Lung (tissue), 12 donors: ENCODE data around the gene KLHL36. TPM values are rescaled to one million over a fixed set of nuclear protein-coding genes. Genes with fewer than 3 reads are reported as not detected.

Experiments used
- ATAC-seq: fragments of 200-7000 bp; cut with Tn5 transposase; one replicate; pipeline ENCODE4 v1.9.1; 2020; ENCODE audit warnings: moderate number of reproducible peaks; ENCODE audit not compliant: insufficient read depth, low FRiP score
- DNase-seq, 3 donors: peaks; one replicate each; pipeline ENCODE4 v3.0.0-alpha.2; 2013 to 2017
- H3K27ac ChIP-seq, 2 donors: one replicate each; pipeline ENCODE4 v1.5.1; 2013; ENCODE audit warnings: mild to moderate bottlenecking in 2 of 2, moderate library complexity in 2 of 2, control low read depth in 1 of 2, inconsistent platforms in 1 of 2, low read depth in 1 of 2, low read length in 1 of 2
- H3K27me3 ChIP-seq, 3 donors: one replicate each; pipeline ENCODE4 v1.5.1; 2013; ENCODE audit warnings: low read length in 2 of 3; ENCODE audit not compliant: control insufficient read depth in 3 of 3, insufficient read depth in 3 of 3
- H3K36me3 ChIP-seq, 4 donors: one replicate each; pipeline ENCODE4 v1.5.1; 2013; ENCODE audit warnings: low read length in 4 of 4, mild to moderate bottlenecking in 1 of 4, moderate library complexity in 1 of 4; ENCODE audit not compliant: control insufficient read depth in 4 of 4, insufficient read depth in 4 of 4
- H3K4me1 ChIP-seq, 5 donors: one replicate each; pipeline ENCODE4 v1.5.1; 2013; ENCODE audit warnings: low read length in 5 of 5, mild to moderate bottlenecking in 2 of 5, moderate library complexity in 1 of 5; ENCODE audit not compliant: control insufficient read depth in 5 of 5, insufficient read depth in 5 of 5
- H3K4me3 ChIP-seq: one replicate; pipeline ENCODE4 v1.5.1; 2013; ENCODE audit warnings: mild to moderate bottlenecking, control low read depth, moderate library complexity
- H3K9ac ChIP-seq, 2 donors: one replicate each; pipeline ENCODE4 v1.5.1; 2013; ENCODE audit warnings: low read length in 2 of 2, control low read depth in 1 of 2; ENCODE audit not compliant: insufficient read depth in 1 of 2
- H3K9me3 ChIP-seq, 4 donors: one replicate each; pipeline ENCODE4 v1.5.1; 2013; ENCODE audit warnings: low read length in 3 of 4, mild to moderate bottlenecking in 1 of 4, moderate library complexity in 1 of 4; ENCODE audit not compliant: control insufficient read depth in 4 of 4, insufficient read depth in 3 of 4
- WGBS, 2 donors: extraction: QIAGEN DNeasy Blood & Tissue Kit; methylation state at CpG; one replicate each; pipeline ENCODE4 v1.1.7; 2013; 5-methylcytosine and 5-hydroxymethylcytosine counted together
- polyA plus RNA-seq, 2 donors: library from polyadenylated mRNA; stranded (reverse); fragments of 200-250 nt; gene quantifications; one replicate each; pipeline ENCODE4 v1.2.1, GENCODE V29; 2013
- total RNA-seq, 2 donors: library from RNA; depleted of rRNA in 1 of 2; stranded (reverse); fragments of >200 nt in 1 of 2; gene quantifications; one replicate each; pipeline ENCODE4 v1.2.1, GENCODE V29; 2014 to 2021
- TF ChIP-seq, protein P1 (sequence below): IDR thresholded peaks from 2 replicates; pipeline ENCODE4 v1.5.1; 2012; ENCODE audit warnings: mild to moderate bottlenecking; ENCODE audit errors: control extremely low read depth, extremely low read depth
- donor health status: control.
- donor health status: control.
- donor health status: Bipolar disorder and iron deficiency.
- donor health status: healthy.
- donor health status: DM: yes; HTN: yes; CAD: no.

The KLHL36 gene
- total and polyA plus RNA-seq, 4 donors = 18.1 to 52.7 (median 32.3) TPM

DNA sequence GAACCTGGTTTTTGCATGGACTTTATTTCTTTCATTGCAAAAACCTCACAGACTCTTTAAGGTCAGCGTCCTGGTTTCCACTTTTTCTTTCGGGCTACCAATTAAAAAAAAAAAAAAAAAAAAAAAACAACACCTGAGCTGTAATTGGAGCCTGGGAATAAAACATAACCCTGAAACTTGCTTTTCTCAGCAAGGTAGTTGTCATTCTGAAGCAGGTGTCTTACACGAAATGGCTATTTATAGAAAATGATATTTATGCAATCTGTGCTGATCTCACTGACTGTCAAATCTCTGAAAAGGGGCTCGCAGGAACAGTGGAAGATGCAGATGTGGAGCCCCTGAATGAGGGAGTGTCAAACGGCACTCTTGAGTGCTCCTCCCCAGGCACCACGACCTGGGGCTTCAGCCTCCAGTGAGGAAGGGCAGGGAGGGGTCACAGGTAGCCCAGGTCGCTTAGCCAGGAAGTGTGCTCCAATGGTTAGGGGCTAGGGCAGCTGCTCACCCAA, 20.0 kb upstream of the KLHL36 start:
- WGBS, 2 donors = 69 to 77% methylated on average over 7 of the region's 7 CpGs
- Histone ChIP-seq H3K9ac (no peak overlapping the region), H3K9me3 (no peaks in the 10 kb centered on the region), H3K4me3 (no peak overlapping the region), H3K36me3 (no peaks in the 10 kb centered on the region), H3K27me3 (no peaks in the 10 kb centered on the region), H3K27ac (no peak overlapping the region), H3K4me1 (peaks cover 0 to 4% (median 0%) of the 10 kb centered on the region in 5 donors)
- ATAC-seq (no peak), DNase-seq (no peak)
- TF ChIP-seq, protein P1, sequence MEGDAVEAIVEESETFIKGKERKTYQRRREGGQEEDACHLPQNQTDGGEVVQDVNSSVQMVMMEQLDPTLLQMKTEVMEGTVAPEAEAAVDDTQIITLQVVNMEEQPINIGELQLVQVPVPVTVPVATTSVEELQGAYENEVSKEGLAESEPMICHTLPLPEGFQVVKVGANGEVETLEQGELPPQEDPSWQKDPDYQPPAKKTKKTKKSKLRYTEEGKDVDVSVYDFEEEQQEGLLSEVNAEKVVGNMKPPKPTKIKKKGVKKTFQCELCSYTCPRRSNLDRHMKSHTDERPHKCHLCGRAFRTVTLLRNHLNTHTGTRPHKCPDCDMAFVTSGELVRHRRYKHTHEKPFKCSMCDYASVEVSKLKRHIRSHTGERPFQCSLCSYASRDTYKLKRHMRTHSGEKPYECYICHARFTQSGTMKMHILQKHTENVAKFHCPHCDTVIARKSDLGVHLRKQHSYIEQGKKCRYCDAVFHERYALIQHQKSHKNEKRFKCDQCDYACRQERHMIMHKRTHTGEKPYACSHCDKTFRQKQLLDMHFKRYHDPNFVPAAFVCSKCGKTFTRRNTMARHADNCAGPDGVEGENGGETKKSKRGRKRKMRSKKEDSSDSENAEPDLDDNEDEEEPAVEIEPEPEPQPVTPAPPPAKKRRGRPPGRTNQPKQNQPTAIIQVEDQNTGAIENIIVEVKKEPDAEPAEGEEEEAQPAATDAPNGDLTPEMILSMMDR = no peak

DNA sequence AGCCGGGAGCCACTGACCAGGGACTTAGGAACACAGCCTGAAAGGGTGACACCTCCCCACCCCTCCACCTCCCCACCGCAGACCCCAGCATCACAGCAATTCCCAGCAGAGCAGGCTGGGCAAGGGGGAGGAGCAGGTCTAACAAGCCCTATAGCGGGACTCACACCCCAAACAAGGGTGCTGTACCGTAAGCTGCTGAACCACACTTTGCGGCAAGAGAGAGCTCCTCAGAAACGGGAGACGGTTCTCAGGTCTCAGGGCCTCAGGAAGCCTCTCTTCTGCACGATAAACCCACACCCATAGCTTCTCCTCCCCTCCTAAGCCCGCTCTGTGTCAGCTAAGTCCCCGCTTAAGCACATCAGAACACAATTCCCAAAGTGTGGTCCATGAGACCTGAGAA, 18.7 kb upstream of the KLHL36 start:
- TF ChIP-seq, protein P1 = no peak
- H3K9me3 ChIP-seq = no peaks in the 10 kb centered on the region
- DNase-seq (no peak), ATAC-seq (no peak)
- no peaks in the 10 kb centered on the region for H3K27me3 ChIP-seq
- peaks cover 0 to 8% (median 0%) of the 10 kb centered on the region in 5 donors for H3K4me1 ChIP-seq
- H3K4me3 ChIP-seq = no peak overlapping the region
- 79 to 85% methylated on average over 10 of the region's 10 CpGs for WGBS, 2 donors
- H3K27ac ChIP-seq = no peak overlapping the region
- H3K9ac ChIP-seq = no peak overlapping the region
- no peaks in the 10 kb centered on the region for H3K36me3 ChIP-seq

DNA sequence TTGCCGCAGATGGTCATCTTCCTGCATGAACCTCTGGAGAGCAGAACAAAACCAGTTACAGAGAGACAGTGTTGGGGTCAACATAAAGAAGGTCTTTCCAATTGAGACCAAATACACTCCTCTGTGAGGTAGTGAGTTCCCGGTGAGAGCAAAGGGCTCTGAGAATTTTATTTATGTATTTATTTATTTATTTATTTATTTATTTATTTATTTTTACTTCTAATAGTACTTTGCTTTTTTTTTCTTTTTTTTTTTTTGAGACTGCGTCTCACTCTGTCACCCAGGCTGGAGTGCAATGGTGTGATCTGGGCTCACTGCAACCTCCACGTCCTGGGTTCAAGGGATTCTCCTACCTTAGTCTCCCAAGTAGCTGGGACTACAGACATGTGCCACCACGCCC, 18.3 kb upstream of the KLHL36 start:
- peaks cover 0 to 8% (median 0%) of the 10 kb centered on the region in 5 donors for H3K4me1 ChIP-seq
- TF ChIP-seq, protein P1 = no peak
- H3K4me3 ChIP-seq = no peak overlapping the region
- H3K36me3 ChIP-seq = no peaks in the 10 kb centered on the region
- H3K9me3 ChIP-seq = no peaks in the 10 kb centered on the region
- H3K27ac ChIP-seq = no peak overlapping the region
- no peak for ATAC-seq
- no peak overlapping the region for H3K9ac ChIP-seq
- no peak for DNase-seq
- H3K27me3 ChIP-seq = no peaks in the 10 kb centered on the region
- 94 to 100% methylated on average over 5 of the region's 5 CpGs for WGBS, 2 donors
